Stimulated activated CD4-positive, alpha-beta T cell treated with anti-CD3 and anti-CD28 coated beads, Interleukin-12 subunit alpha, Interleukin-12 subunit beta, amount 100 ng/mL, for 4 hours (primary cell): ENCODE results near the gene IL1A.
"Not testable (repeated sequence)": the region's sequence is repeated elsewhere in the genome, so short reads cannot be mapped to it uniquely, and the experiment has no call there.

ENCODE experiments used
- DNase-seq: peaks from one replicate; pipeline ENCODE4 v3.0.0-alpha.2; 2020

The IL1A gene, protein sequence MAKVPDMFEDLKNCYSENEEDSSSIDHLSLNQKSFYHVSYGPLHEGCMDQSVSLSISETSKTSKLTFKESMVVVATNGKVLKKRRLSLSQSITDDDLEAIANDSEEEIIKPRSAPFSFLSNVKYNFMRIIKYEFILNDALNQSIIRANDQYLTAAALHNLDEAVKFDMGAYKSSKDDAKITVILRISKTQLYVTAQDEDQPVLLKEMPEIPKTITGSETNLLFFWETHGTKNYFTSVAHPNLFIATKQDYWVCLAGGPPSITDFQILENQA

DNA sequence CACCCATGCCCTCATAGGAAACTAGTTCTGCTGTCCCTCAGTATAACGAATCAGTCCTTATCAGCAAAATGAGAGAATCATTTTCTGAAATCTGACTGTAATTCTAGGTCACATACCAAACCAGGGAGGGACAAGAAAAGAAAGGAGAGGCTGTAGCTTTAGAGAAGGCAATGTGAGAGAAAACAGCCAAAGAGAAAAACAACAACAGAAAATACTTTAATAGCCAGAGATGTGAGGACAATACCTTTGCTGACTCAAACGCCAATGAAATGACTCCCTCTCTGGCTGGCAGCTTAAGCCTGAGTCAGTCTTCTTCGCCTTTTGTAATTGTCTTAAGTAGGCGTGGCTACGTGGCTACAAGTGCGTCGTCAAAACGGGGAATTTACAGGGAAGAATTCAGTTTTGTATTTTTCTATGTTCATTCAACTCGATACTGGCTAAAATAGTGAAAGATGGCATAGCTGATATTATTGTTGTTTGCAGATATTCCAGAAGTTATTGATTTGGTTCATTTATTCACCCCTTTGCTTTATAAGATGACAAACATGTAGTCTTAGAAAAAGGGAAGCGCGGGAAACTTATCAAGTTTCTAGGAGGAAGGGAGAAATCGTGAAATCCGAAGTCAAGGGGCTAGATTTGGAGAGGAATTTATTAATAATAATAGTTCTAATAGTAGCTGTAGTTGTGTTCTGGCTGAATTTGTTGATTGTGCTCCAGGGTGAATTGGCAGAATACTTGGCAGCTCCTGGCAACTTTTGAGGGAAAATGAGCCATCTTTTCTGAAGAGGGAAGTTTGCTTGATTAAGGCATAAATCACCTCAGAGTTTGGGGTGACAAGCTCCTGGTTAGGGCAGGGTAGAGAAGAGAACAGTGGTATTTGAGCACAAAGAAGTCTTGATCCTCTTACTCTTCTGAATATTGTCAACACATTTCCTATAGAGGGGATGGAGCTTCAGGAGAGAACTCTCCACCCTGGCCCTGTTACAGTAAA, at the start of gene IL1A:
IL1A (minus strand) TSS at position 295 of the 991 bp plus-strand sequence. CDS start 723 bp downstream, outside the sequence.
- no peak for DNase-seq

DNA sequence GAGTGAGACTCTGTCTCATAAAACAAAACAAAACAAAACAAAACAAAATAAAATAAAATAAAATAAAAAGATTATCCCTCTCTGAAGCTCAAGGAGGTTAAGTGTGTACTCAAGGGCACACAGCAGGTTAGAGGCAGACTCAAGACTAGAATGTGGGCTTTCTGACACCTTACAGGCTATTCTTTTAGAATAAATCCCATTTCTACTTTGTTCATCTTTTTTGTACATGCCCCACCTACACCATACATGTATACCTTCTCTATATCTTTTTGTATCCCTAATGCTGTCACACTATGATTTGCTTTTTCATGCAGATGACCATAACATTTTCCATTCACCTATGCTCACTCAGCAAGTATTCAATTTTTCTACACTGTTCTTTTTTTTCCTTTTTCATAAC, 49.7 kb upstream of the IL1A start:
- DNase-seq = no peak

DNA sequence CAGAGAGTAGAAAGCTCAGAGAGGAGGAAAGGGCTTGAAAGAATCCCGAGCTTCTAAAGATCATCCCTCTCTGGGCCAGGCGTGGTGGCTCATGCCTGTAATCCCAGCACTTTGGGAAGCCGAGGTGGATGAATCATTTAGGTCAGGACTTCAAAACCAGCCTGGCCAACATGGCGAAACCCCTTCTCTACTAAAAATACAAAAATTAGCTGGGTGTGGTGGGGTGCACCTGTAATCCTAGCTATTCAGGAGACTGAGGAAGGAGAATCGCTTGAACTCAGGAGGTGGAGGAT, 49.3 kb upstream of the IL1A start:
- not testable (repeated sequence) for DNase-seq

DNA sequence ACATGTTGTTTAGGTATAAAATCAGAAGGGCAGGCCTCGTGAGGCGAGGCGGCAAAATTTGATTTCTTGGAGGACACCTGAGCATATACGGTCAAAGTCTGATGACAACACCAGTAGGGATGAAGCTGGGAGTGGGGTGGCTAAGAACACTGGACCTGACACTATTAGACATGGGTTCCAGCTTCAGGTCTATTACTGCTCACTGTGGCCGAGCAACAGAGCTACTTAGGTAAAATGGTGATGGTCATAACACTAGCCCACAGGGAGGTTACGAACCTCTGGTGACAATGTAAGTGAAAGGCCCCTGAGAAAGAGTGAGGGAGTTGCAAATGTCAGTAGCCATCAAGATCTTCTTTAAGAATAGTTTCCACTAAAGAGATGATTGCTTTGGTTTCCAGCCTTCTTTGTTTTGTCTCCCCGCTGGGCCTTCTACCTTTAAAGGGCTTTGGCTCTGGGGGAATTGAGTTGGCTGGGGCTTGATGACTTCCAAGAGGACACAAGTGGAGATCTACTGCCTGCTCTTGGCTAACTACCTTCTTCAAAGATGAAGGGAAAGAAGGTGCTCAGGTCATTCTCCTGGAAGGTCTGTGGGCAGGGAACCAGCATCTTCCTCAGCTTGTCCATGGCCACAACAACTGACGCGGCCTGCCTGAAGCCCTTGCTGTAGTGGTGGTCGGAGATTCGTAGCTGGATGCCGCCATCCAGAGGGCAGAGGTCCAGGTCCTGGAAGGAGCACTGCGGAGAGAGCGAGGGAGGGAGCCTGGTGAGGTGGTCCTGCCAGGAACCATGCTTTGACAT, 48.7 kb upstream of the IL1A start:
- DNase-seq = no peak

DNA sequence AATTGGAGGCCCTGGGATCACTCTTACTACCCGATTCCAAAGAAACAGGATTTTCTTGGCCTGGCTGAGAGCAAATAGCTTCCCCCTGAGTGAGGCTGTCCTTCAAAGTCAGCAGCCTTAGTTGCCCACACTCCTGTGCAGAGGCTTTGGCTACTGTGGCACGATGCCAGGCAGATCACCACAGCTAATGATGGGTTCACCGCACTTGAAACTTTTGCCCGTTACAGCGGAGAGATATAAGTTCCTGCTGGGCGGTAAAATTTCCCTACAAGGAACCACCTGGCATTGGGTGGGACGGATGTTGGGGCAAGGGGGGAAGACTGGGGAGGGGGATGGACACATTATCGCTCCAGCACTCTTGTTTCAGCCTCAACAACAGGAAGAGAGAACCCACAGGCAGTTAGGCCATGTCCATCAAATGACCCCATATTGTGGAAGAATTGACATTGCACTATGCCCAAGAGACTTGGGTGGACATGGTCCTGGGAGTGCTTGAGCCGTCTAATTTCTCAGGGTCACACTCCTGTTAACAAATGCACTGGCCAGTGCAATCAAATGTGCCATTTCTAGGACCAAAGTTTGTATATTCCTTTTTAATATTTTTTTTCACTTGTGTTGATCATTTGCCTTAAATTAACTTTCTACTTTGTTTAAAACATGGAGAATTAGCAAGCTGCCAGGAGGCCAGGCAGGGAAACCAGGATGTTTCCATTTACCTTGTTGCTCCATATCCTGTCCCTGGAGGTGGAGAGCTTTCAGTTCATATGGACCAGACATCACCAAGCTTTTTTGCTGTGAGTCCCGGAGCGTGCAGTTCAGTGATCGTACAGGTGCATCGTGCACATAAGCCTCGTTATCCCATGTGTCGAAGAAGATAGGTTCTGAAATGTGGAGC, 47.9 kb upstream of the IL1A start:
- no peak for DNase-seq

DNA sequence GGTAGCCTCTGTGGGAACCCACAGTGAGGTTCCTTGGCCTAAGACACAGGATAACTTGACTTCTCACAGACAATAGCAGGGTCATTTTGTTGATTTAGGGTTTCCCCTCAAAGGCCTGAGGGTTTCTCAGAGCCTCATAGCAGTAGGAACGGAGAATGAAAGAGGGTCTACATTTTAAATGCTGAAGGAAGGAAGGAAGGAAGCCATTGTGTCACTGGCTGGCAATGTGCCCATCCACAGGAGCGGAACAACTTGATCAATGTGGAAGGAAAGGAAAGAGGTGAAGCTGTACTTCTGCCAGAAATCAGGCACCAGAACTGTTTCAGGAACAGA, 47.2 kb upstream of the IL1A start:
- no peak for DNase-seq

DNA sequence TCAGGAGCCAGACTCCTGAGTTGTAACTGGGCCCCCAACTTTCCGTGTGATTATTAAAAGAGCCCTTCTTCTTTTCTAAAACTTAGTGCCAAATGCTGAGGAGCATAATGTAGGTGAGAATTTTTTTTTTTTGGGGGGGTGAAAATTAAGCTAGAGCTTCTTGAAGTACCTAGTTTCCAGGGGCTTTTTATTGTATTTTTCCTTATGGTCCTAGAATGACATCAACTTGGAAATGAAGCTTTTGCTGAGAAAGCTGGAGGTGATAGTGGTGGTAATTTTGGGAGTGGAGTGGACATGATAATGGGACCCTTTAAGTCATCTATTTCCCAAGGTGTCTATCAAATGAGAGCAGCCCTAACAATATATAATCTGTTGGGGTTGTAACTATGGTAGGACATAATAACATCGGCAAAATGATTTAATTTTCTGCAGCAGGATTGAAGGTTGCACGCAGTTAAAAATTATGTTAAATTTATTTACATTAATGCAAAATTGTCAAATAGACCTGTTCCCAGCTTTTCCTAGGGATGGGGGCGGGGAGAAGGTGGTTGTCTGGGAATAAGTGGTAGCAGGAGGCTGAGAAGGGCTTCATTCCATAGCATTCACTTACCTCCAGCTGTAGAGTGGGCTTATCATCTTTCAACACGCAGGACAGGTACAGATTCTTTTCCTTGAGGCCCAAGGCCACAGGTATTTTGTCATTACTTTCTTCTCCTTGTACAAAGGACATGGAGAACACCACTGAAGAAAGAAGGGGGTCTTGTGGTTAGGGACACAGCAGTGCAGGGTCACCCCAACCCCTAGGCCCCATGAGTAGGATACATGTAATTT, 46.6 kb upstream of the IL1A start:
- no peak for DNase-seq

DNA sequence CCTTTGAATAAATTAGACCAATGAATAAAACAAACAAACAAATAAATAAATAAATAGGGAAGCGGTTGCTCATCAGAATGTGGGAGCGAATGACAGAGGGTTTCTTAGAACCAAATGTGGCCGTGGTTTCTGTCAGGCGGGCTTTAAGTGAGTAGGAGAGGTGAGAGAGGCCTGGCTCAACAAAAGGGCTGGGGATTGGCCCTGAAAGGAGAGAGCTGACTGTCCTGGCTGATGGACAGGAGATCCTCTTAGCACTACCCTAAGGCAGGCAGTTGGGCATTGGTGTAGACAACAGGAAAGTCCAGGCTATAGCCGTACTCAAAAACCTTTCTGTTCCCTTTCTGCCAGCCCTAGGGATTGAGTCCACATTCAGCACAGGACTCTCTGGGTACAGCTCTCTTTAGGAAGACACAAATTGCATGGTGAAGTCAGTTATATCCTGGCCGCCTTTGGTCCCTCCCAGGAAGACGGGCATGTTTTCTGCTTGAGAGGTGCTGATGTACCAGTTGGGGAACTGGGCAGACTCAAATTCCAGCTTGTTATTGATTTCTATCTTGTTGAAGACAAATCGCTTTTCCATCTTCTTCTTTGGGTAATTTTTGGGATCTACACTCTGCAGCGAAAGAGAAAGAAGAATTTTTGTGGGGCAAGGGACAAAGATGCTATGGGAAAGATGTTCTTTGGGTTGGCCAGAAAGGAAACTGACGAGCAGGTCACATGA, 45.8 kb upstream of the IL1A start:
- no peak for DNase-seq

DNA sequence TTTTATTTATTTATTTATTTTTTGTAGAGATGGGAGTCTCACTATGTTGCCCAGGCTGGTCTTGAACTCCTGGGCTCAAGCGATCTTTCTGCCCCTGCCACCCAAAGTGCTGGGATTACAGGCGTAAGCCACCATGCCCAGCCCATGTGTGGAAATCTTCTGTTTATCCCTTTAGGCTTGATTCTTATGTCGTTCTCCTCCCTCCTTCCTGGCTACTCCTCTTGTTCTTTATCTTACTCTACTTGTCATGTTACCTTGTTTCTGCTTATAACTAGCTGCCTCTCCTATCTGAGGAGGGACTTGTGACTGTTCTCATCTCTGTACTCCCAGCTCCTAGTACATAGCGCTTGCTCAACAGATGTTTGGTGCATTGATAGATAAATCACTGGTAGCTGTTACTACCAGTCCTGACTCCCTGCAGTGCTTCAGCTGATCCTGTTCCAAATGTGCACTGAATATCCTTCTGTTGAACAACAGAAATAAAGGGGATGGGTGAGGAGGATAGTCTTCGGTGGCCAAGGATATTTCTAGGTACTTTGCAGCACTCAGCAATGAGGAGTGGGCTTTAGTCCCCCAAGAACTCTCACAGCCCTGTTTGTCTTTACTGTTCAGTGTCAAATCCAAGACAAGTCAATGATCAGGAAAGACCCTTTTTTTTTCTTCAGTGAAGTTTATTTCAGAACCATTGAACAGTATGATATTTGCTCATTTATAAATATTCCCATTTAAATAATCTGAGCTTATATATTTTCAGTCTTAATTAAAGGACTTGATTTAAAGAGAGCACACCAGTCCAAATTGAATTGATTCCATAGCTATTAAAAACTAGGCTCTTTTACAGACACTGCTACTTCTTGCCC, 45.0 kb upstream of the IL1A start:
- no peak for DNase-seq

DNA sequence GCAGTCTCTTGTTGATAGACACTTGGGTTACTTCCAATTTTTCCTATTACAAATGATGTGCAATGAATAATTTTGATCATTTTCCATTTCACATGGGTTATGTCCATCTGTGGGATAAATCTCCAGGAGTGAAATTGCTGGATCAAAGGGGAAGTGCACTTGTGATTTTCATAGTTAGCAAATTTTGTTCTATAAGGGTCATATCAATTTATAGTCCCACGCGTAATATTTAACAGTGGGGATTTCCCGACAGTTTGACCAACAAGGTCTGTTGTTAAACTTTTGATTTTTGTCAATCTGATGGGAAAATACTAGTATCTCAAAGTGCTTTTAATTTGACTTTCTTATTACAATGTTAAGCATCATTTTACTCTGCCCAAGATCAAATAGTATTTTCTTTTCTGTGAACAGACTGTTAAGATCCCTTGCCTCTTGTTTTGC, 44.0 kb upstream of the IL1A start:
- no peak for DNase-seq

DNA sequence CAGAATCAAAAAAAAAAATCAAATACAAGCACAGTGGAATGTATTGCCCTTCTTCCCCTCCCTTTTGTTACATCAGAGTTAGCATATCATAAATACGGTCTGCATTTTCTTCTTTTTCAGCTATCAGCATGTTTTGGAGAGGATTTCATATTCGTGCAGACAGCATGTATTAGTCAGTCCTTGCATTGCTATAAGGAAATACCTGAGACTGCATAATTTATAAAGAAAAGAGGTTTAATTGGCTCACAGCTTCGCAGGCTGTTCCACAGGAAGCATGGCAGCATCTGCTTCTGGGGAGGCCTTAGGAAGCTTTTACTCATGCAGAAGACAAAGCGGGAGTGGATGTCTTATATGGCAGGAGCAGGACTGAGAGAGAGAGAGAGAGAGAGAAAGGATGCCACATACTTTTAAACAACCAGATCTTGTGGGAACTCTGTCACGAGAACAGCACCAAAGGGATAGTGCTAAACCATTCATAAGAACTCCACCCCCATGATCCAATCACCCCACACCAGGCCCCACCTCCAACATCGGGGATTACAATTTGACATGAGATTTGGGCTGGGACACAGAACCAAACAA, 43.4 kb upstream of the IL1A start:
- DNase-seq = no peak

DNA sequence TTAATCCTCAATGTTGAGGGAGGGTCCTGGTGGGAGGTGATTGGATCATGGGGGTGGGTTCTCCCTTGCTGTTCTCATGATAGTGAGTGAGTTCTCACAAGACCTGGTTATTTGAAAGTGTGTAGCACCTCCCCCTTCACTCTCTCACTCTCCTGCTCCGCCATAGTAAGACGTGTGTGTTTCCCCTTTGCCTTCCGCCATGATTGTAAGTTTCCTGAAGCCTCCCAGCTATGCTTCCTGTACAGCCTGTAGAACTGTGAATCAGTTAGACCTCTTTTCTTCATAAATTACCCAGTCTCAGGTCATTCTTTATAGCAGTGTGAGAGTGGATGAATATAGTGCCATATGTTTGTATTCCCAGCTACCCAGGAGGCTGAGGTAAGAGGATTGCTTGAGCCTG, 42.7 kb upstream of the IL1A start:
- DNase-seq = no peak

DNA sequence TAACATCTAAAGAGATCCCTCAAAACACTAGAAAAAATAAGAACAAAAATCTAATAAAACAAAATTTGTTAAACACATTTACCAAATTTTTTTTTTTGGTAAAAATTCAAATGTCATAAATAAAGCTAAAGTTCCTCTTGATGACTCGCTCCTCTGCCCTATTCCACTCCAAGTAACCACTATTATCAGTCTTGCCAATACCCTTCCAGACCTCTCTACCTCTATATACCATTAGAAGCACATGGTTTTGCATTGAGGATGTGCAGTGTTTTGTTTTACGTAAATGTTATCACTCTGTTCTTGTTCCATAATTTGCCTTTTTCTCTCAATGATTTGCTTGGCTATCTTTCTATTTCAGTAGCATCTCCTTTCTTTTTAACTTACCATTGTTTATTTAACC, 41.4 kb upstream of the IL1A start:
- no peak for DNase-seq

DNA sequence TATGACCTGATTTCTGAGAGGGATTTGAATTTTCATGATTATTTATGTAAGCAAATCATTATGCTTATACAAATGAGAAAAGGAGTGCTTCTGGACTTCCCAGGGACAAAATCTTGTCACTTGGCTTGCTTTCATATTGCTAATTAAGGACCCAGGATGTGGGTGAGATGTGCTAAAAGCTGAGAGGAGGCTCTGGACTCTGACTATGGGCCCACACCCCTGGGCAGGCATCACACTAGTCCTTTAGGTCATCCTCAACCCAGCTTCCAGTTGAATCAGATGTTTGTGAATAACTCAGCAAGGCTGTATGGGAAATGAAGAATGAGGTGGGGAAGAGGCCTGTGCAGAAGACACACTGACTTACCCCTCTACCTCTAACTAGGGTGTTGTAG, 40.4 kb upstream of the IL1A start:
- DNase-seq = no peak

DNA sequence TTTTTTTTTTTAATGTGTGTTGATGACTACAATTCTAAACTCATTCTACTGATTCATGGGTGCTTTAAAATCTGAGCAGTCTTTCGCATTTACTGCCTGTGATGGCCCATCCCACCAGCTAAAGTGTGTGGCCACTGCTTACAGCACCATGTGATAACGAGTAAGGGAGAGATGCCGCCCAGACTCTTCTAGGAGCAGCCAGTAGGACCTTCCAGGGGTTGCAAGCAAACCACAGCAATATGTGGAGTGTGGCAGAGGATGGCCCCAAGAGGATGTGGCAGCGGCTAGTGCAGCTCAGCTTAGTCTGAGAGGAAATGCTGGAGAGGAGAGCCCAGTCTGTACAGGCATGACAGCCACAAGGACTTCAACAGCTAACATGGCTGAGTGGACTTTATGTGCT, 37.4 kb upstream of the IL1A start:
- DNase-seq = no peak

DNA sequence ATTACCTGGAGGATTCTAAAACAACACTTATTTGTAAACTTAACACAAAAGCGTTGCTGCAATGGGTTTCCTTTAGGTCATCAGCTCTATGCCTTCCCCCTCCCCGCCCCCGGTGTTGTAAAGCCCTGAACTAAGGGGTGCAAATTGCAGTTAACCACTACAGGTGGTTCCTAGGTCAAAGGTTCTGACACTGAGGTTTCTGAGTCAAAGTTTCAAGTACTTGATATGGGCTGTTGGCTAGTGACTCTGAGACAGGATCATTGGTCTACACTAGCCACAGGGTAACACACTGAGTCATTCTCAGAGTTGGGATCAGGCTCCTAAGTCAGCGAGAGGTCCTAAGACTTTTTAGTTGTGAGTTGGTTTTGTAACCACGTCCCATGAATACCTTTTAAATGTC, 36.8 kb upstream of the IL1A start:
- no peak for DNase-seq

DNA sequence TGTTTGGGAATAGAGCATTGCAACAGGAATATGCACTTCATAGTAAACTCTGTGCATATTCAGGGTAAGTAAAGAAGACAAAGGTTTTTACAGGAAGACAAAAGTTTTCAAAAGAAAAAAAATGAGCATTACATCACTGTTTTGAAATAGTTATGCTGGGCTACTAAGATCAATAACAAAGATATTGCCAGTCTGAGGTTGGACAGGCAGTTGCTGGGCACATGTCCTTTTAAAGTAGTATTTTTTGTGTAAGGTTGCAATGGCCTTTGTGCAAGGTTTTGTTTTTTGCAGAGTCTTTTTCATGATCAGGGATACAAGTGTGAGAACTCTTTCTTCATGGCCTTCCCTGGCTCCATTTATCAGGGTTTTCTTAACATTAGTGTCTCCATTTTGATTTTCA, 36.0 kb upstream of the IL1A start:
- DNase-seq = no peak

DNA sequence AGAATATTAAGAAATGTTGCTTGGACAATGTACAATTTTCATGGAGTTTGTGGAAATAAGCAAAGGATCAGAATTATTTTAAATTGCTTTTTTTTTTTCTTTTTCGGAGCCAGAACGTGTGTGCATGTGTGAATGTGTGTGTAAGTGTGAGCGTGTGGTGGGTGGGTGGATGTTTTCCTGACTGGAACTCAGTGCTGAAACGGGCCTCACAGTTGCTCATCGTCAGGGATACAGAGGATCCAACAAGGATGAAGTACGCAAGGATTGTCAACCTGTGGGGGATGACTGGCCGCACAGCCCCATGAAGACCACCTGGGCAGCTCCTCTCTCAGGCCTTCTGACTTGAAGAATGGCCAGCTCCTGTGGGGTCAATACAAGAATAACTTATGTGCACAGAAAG, 34.8 kb upstream of the IL1A start:
- DNase-seq = no peak

DNA sequence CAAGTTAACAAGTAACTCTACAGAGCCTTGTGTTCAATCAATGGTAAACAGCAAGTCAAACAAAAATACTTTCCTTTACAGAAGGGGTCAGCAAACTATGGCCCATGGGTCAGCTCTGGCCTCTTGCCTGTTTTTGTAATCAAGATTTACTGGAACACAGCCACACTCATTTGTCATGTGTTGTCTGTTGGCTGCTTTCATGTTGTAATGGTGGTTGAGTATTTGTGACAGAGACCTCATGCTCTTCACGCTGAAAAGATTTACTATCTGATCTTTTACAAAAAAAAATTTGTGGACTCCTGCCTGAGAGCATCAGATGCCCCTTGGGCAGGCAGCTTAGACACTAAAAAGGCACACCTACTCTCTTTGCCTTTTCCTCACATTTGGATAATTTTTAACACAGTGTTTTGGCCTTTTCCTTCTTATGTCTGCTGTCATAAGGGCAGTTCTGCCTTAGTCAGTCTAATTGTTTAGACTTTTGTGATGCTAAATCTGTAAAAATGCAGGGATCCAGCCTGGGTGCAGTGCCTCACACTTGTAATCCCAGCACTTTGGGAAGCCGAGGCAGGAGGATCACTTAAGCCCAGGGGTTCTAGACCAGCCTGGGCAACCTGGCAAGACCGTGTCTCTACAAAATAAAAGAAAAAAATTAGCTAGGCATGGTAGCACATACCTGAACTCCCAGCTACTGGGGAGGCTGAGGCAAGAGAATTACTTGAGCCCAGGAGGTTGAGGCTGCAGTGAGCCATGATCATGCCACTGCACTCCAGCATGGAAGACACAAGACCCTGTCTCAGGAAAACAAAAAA, 34.0 kb upstream of the IL1A start:
- no peak for DNase-seq
